Fibroblast of lung (primary cell): Measurements from ENCODE around the gene INSYN2A. TPM values are rescaled to one million over a fixed set of nuclear protein-coding genes. Genes with fewer than 3 reads are reported as not detected.

Experiments used
- DNase-seq, 2 donors: peaks; one replicate each; pipeline versions ENCODE4 v3.0.0 to v3.0.0-alpha.2; 2010; ENCODE audit warnings: low read depth in 2 of 2
- H2AFZ ChIP-seq: 2 replicates; pipeline ENCODE4 v1.5.1; 2012; ENCODE audit warnings: low read length, control low read depth, inconsistent platforms
- H3K27ac ChIP-seq: 2 replicates; pipeline ENCODE4 v1.5.1; 2011; ENCODE audit warnings: low read length, control low read depth; ENCODE audit not compliant: insufficient read depth
- H3K27me3 ChIP-seq: 2 replicates; pipeline ENCODE4 v1.5.1; 2011; ENCODE audit warnings: mild to moderate bottlenecking, low read length; ENCODE audit not compliant: control insufficient read depth, insufficient read depth
- H3K36me3 ChIP-seq: 2 replicates; pipeline ENCODE4 v1.5.1; 2011; ENCODE audit warnings: low read length; ENCODE audit not compliant: control insufficient read depth, insufficient read depth
- H3K4me1 ChIP-seq: 2 replicates; pipeline ENCODE4 v1.5.1; 2011; ENCODE audit warnings: low read length; ENCODE audit not compliant: control insufficient read depth, insufficient read depth; ENCODE audit errors: extremely low read depth
- H3K4me2 ChIP-seq: 2 replicates; pipeline ENCODE4 v1.5.1; 2011; ENCODE audit warnings: low read length, control low read depth; ENCODE audit not compliant: insufficient read depth; ENCODE audit errors: extremely low read depth
- H3K4me3 ChIP-seq, 4 experiments: fragments of 200-600 bp in 1 of 4; sonication (generic) in 1 of 4; replicated peaks in 1 of 4; 2 replicates each; pipeline ENCODE4 v1.5.1; 2011 to 2016; ENCODE audit warnings: low read length in 4 of 4, low read depth in 3 of 4, mild to moderate bottlenecking in 3 of 4, control low read depth in 2 of 4, inconsistent platforms in 1 of 4, mixed read lengths in 1 of 4; ENCODE audit not compliant: insufficient read depth in 1 of 4; ENCODE audit errors: control extremely low read depth in 1 of 4
- H3K79me2 ChIP-seq: 2 replicates; pipeline ENCODE4 v1.5.1; 2012; ENCODE audit warnings: mild to moderate bottlenecking, low read length, inconsistent platforms; ENCODE audit not compliant: control insufficient read depth, insufficient read depth
- H3K9ac ChIP-seq: 2 replicates; pipeline ENCODE4 v1.5.1; 2011; ENCODE audit warnings: mild to moderate bottlenecking, low read length, control low read depth; ENCODE audit not compliant: insufficient read depth
- H3K9me3 ChIP-seq: 2 replicates; pipeline ENCODE4 v1.5.1; 2012; ENCODE audit warnings: low read depth, low read length; ENCODE audit not compliant: control insufficient read depth, insufficient read depth
- H4K20me1 ChIP-seq: 2 replicates; pipeline ENCODE4 v1.5.1; 2011; ENCODE audit warnings: low read length; ENCODE audit not compliant: control insufficient read depth, insufficient read depth; ENCODE audit errors: extremely low read depth
- EZH2 ChIP-seq: IDR thresholded peaks from 2 replicates; pipeline ENCODE4 v1.5.1; 2012; ENCODE audit warnings: low read length, control low read depth, mild to moderate bottlenecking; ENCODE audit errors: missing control alignments
- polyA plus RNA-seq, 2 donors: library from polyadenylated mRNA; depleted of rRNA in 1 of 2; stranded (reverse) in 1 of 2; unstranded in 1 of 2; fragments of >200 nt; gene quantifications; 2 replicates each; pipeline ENCODE4 v1.2.1, GENCODE V29; 2011 to 2012; ENCODE audit warnings: missing spikeins in 1 of 2
- total RNA-seq: library from RNA; depleted of rRNA; stranded (reverse); fragments of >200 nt; gene quantifications from 2 replicates; pipeline ENCODE4 v1.2.1, GENCODE V29; 2014
- TF ChIP-seq, protein P1 (sequence below), 2 donors: IDR thresholded peaks in 1 of 2; conservative IDR thresholded peaks in 1 of 2; 1 replicate in 1 of 2; 2 replicates in 1 of 2; pipeline ENCODE4 v1.5.1; 2011 to 2012; ENCODE audit warnings: low read length in 2 of 2, control low read depth in 1 of 2, inconsistent platforms in 1 of 2, low read depth in 1 of 2, mild to moderate bottlenecking in 1 of 2

The INSYN2A gene
- total and polyA plus RNA-seq, 2 donors (not counting 1 experiment from before 2014, with no cell fraction given) = 0.05 to 0.66 TPM

DNA sequence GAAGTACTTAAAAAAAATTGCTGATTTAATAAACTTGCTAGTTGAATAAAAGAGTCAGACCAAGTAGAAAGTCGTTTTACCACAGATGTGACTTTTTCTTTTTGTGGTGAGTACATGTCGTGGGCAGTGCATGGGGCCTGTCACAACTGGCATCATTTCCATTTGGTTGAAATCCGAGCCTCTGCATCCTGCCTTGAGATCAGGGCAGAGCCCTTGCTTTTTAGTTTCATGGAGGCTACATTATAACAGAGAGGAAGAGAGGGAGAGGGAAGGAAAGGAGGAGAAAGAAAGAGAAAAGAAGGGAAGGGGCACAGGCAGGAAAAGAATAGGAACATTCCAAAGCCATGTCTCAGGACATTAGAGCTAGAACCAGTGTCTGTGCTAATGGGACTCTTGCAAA lies 20.4 kb upstream of the INSYN2A start:
- Histone ChIP-seq H2AFZ (no peak overlapping the region), H3K4me1 (no peaks in the 10 kb centered on the region), H3K4me3 (no peak overlapping the region), H3K4me2 (no peak overlapping the region), H3K27me3 (no peaks in the 10 kb centered on the region), H3K9me3 (no peaks in the 10 kb centered on the region), H3K36me3 (no peaks in the 10 kb centered on the region), H4K20me1 (no peaks in the 10 kb centered on the region), H3K79me2 (no peaks in the 10 kb centered on the region), H3K9ac (no peak overlapping the region), H3K27ac (no peak overlapping the region)
- peak; percentile 26 to 34 for DNase-seq
- no peak for TF ChIP-seq EZH2
- TF ChIP-seq, protein P1, sequence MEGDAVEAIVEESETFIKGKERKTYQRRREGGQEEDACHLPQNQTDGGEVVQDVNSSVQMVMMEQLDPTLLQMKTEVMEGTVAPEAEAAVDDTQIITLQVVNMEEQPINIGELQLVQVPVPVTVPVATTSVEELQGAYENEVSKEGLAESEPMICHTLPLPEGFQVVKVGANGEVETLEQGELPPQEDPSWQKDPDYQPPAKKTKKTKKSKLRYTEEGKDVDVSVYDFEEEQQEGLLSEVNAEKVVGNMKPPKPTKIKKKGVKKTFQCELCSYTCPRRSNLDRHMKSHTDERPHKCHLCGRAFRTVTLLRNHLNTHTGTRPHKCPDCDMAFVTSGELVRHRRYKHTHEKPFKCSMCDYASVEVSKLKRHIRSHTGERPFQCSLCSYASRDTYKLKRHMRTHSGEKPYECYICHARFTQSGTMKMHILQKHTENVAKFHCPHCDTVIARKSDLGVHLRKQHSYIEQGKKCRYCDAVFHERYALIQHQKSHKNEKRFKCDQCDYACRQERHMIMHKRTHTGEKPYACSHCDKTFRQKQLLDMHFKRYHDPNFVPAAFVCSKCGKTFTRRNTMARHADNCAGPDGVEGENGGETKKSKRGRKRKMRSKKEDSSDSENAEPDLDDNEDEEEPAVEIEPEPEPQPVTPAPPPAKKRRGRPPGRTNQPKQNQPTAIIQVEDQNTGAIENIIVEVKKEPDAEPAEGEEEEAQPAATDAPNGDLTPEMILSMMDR (conservative IDR thresholded peaks at IDR 0.05 in 1 of 2, IDR thresholded peaks at IDR 0.05 in 1 of 2; ENCODE audit: low read depth in 1 of 2, low read length in 2 of 2) = no peak

DNA sequence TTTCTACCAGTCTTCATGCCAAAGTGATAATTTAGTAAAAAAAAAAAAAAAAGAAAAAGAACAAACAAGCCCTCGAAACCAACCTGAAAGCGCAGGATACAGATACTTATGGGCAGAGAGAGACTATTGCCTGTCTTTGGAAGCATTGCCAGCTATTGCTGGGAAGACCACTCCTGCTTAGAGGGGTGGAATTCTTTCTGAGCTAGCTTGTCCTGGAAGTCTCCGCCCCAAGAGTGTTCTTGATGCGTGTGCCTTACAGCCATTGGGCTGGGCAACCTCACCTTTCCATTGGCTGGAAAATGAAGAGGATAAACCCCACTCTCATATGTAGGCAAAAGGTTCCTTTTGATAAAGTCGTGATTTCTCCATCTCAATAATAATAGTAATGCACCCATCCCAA lies 19.9 kb upstream of the INSYN2A start:
- Histone ChIP-seq H2AFZ (no peak overlapping the region), H3K27me3 (no peaks in the 10 kb centered on the region), H3K4me2 (no peak overlapping the region), H3K79me2 (no peaks in the 10 kb centered on the region), H3K4me3 (no peak overlapping the region), H3K27ac (no peak overlapping the region), H4K20me1 (no peaks in the 10 kb centered on the region), H3K9ac (no peak overlapping the region), H3K36me3 (no peaks in the 10 kb centered on the region), H3K4me1 (no peaks in the 10 kb centered on the region), H3K9me3 (no peaks in the 10 kb centered on the region)
- DNase-seq = peak in 1 of 2 donors; percentile 17
- TF ChIP-seq, protein P1 (conservative IDR thresholded peaks at IDR 0.05 in 1 of 2, IDR thresholded peaks at IDR 0.05 in 1 of 2; ENCODE audit: low read depth in 1 of 2, low read length in 2 of 2) = no peak
- no peak for TF ChIP-seq EZH2

DNA sequence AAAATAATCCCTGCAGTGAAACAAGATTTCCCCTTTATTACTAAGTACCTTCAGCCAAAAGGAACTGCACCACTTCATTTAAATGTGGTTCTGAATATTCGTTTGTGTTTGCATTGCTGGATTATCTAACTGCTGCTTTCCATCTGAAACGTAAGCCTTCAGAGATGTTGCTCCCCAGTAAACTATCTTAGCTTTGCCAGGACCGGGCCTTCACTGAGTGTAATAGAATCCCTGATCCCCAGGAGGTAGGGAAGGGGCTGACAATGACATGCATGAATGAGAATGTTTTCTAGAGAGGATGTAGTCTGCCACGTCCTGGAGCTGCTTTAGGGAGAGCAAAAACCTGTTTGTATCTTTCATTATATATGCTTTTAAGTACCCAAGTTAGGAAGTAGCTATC lies 19.5 kb upstream of the INSYN2A start:
- no peak for DNase-seq
- Histone ChIP-seq H3K4me2 (no peak overlapping the region), H3K27ac (no peak overlapping the region), H3K27me3 (no peaks in the 10 kb centered on the region), H3K9me3 (no peaks in the 10 kb centered on the region), H3K9ac (no peak overlapping the region), H3K79me2 (no peaks in the 10 kb centered on the region), H3K4me3 (no peak overlapping the region), H3K4me1 (no peaks in the 10 kb centered on the region), H2AFZ (no peak overlapping the region), H4K20me1 (no peaks in the 10 kb centered on the region), H3K36me3 (no peaks in the 10 kb centered on the region)
- TF ChIP-seq, protein P1 (conservative IDR thresholded peaks at IDR 0.05 in 1 of 2, IDR thresholded peaks at IDR 0.05 in 1 of 2; ENCODE audit: low read depth in 1 of 2, low read length in 2 of 2) = no peak
- no peak for TF ChIP-seq EZH2
